GM18508 (cell line): ENCODE results near the gene GALT.
A peak's percentile ranks its signal among the peaks of the same experiment; 100 is the strongest.
"Not testable (repeated sequence)": the region's sequence is repeated elsewhere in the genome, so short reads cannot be mapped to it uniquely, and the experiment has no call there.

Experiments used
- ATAC-seq: cut with Tn5 transposase; IDR thresholded peaks from one replicate; pipeline ENCODE4 v1.9.1; 2021; ENCODE audit warnings: moderate number of reproducible peaks; ENCODE audit not compliant: insufficient read depth, unreplicated experiment

The GALT gene

DNA sequence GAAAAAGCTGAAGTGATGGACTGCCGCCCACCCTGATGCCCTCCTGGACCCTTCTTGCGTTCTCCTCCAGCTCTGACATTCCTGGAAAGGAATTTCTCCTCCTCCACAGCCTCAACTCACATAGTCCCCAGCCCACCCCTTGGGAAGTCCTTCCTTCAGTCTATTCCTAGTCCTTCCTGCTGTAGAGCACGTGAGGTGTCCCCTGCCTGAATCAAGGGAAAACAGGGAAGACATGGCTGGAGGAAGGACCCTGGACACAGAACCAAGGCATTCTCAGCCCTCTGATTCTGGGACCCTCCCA is 21.3 kb upstream of the GALT start:
- ATAC-seq = no peak

DNA sequence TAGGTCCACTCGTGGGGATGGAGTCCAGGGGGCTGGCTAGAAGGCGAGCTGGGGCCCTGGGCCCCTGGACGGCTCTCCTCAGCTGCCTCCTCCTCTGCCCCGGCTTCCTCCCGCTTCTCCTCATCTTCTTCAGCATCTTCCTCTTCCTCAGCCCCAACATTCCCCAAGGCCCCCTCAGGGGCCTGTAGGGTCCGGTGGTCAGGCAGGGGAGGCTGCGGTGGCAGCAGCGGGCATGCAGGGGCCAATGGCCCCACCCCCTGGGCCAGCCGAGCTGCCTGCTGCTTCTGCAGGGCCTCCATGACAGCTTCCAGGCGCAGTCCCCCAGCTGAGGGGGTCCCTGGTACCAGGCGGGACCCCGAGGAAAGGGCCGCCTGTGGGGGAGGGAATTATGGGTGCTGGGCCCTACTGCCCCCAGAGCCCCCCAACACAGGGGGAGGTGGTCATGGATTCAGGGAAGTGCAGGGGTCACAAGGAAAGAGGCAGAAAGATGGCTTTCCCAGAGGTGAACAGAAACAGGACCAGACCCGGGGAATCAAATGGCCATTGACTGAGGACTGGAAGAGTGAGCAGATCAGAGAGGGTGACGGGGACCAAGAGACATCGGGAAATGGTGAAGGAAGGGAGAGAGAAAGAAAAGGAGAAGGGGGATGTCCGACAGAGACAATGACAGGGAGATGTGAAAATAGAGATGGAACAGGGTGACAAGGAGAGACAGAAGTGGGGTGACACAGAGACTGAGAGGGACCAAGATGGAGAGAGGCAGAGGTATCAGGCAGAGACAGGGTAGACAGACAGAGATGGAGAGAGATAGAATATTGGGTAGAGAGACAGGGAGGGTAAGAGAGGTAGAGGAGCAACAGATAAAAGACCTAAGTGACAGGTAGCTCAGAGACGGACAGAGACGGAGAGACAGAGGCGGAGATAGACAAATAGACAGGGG is 18.5 kb upstream of the GALT start:
- no peak for ATAC-seq

DNA sequence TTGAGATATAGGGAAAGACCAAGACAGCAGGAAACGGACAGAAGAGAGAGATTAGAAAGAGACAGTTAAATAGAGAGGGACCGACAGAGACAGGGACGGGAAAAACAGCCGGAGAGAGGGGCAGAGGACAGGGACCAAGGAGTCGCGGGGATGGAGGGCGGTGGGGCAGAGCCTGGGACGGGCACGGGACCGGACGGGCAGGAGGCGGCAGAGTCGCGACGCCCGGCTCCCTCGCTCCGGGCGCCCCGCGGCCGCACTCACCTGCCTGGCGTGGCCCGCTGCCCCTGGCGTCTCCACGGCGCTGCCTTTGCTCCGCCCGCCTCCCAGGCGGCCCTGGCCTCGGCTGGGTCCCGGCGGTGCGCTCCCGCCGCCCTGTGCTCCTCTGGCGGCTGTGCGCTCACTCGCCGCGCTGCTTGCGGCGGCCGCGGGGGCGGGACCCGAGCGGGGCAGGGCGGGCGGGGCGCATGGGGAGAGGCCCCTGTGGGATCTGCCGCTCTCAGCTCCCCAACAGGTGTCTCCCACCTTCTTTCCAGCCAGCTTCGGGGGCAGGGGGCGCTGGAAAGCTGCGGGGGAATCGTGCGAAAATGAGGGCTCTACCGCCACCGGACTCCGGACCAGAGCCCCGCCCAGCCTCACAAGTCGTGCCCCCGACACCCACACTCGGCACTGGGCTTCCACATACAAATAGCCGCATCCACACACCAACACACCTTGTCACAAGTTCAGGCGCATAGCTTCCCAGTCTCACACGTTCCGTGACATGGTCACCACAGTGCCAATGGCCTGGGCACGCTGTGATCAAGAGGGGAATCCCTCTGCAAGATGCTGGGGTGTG is 17.6 kb upstream of the GALT start, which contains the start of gene ARID3C:
Gene ARID3C (minus strand): TSS at position 411 of the 835 bp plus-strand sequence. CDS start 1,052 bp downstream, outside the sequence.
- no peak for ATAC-seq

DNA sequence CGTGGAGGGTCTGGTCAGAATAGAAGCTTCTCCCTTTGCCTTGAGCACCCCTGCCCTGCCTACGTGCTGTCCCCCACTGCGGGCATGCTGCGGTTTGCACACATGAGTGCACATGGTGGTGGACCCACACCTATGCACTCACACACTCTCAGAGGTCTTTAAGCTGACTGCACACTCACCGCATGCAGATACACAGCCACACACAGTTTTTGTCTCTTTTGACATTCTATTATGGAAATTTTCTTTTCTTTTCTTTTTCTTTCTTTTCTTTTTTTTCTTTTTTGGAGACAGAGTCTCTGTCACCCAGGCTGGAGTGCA is 17.0 kb upstream of the GALT start:
- no peak for ATAC-seq

DNA sequence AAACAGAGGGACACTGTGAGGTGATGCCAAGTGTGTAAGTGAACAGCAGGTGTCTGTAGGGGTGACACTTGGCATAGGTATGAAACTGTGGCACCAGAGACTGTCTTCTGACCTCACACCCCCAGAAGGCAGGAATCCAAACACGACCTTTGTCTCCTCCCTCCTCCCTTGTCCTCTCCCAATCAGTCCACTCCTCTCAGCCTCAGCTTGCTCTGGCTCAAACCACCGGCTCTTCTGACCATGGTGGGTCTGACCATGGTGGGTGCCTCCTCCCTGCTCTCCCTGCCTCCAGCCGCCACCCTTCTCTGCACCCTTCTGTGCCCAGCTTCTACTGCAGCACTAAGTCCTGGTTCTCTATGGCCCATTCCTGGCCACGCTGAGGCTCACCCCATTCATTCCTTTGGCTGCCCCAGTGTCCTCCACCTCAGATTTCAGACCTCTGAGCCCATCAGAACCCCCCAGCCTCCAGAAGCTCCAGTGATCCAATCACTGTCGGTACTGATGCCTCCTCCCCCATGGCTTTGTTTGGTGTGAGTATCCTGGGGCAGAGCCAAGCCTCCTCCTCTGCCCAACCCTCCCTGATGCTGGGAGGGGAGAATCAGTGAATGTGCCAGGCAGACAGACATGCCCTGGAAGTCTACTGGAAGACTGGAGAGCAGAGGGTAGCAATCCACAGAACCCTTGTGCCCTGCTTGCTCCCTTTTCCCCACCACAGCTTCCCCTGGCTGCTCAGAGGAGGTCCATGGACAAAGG is 15.9 kb upstream of the GALT start:
- ATAC-seq = no peak

DNA sequence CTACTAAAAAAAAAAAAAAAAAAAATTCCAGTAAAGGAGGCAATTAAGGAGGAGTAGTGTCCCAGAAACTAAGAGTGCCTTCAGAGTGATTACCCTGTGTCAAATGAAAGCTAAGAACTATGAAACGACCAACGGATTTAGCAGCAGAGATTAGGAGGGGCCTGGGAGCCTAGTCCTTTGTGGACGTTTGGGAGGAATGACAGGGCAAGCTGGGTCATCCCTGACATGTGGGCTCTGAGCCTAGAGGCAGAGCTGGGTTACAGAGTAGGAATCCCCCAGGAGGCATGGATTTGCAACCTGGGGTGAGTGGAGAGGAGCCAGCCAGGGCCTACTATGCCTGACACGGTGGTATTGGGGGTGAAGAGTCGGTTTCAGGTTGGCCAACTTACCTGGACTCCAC is 13.3 kb upstream of the GALT start:
- no peak for ATAC-seq

DNA sequence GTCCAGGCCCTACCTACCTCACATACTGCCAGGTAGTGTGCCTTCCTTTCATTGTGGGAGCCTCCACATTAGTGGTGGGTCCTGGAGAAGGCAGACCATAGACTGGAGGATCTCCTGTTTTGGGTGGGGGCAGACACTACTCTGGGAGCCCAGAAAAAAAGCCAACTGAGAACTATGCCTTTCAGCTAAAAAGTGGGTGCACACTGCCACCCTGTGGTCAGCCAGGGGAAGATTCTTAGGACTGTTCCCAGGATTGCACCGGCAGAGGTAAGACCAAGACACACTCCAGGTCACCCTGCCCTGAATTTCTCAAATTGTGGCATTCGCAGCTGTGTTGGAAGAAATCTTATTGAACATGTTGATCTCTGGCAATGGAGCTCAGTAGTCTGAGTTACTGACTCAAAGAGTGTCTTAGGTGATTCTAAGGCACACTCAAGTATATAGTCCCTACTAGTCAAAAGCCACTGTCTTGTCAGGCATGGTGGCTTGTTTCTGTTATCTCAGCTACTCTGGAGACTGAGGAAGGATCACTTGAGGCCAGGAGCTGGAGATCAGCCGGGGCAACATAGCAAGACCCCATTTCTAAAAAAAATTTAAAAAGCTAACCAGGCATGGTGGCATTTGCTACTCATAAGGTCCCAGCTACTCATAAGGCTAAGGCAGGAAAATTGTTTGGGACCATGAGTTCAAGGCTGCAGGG is 12.5 kb upstream of the GALT start:
- no peak for ATAC-seq

DNA sequence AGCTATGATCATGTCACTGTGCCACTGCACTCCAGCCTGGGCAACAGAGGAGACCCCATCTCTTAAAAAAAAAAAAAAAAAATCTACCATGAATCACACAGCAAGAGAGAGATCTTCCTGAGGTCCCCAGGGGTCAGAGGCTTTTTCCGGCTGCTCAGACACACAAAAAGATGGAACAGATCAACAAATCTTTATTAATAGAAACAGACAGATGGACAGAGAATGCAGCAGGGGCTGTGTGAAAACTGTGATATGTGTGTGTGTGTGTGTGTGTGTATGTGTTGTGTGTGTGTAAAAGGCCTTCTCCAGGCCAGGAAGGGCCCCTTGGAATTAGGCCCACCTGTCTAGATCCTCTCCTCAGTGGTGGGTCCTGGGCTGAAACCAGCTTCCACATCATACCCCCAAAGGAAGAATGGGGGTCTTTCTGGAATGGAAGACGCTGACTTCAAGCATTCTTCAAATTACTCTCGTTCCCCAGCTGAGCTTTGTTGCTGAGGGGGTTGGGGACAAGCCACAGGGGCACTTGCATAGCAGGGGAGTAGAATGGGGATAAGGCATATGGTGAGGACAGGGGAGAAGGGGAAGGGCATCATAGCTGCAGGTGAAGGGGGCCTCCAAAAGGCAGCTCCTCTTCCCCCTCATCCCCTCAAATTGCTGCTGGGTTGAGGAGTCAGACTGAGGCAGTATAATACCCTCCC is 11.8 kb upstream of the GALT start:
- ATAC-seq = no peak

DNA sequence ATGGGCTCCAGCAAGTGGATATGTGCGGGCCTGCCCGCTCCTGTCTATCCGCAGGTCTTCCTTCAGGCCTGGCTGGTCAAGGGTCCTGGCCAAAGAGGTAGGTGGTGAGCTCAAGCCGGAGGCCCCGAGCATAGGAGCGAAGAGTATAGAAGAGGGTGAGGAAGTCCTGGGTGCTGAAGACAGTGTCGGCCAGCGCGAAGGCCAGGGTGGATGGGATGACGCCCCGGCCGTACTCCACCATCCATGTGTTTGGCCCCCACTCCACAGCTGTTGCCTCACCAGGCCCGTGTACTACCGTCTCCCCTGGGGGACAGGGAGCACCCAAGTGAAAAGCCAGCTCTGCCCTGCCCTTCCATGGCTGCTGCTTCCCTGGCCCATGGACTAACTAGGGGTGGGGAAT is 10.9 kb upstream of the GALT start:
- ATAC-seq = no peak

DNA sequence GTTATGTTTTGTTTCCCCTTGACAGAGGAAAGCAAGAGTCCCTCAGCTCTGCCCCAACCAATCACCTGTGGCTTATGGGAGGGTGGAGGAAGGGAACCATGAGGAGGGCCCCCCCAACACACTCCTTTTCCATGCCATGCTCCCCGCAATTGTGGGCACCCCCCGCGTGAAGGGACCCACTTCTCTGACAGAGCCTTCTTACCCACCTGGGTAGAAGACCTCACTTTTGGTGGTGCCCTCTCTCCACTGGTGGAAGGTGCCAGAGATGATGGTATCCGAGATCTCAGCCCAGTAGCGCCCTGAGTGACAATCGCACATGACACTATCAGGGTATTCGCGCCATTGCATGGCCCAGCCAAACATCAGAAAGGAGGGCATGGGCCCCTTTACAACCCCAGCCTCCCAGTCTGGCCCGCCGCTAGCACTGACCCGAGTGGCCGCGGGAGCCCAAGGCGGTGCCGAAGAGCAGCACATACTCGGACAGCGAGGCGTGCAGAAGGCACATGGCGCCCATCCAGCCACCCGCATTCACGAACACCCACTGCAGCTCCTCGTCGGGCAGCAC is 9.6 kb upstream of the GALT start:
- ATAC-seq = no peak

DNA sequence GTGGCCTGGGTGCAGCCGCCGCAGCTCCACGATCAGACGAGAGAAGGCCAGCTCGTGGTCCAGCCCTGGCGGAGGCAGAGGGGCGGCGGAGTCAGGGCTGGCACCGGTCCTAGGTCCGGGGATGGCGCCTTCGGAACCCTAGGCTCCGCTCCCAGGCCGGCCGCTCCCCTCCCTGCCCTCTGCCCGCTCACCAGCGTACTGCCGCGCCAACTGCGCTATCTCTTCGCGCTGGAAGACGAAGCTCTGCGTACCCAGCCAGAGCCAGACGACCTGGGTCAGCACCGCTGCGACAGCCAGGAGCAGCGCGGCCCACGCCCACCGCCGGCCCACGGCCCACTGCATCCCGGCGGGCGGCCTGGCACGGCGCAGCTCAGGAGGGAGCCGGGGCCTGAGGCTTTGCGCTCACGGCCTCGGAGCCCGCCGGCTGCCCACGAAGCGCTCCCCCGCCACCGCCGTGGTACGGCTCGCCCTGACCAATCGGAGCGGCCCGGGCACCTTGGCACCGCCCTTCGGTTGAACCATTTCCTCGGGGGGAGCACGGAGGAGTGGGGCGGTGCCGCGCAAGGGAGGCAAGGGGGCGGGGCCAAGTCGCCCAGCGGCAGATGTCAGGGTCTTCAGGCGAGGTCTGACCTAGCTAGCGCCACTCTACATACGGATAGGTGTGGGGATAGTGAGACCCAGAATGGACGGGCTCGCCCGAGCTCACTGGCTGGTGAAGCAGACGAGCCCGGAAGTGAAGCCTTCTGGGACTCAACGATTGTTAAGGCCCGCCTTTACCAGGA is 8.9 kb upstream of the GALT start, which contains the start of gene SIGMAR1:
Gene SIGMAR1 (minus strand): TSS at position 432 of the 782 bp plus-strand sequence. CDS start 90 bp downstream, at position 342.
- peak; percentile 60 for ATAC-seq

DNA sequence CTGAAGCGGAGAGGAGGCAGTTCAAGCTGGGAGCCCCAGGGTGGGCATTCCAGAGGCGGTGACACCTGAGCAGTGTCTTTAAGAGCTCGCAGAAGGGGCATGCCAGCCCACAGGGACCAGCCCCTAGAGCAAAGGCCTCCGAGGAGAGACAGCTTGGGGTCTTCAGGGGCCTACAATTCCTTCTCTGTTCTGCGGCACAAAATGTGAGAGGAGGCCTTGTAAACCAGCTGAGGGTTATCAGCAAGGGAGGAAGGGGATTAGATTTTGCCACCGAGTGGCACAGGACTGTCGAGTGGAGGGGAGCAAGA is 8.4 kb upstream of the GALT start:
- no peak for ATAC-seq

DNA sequence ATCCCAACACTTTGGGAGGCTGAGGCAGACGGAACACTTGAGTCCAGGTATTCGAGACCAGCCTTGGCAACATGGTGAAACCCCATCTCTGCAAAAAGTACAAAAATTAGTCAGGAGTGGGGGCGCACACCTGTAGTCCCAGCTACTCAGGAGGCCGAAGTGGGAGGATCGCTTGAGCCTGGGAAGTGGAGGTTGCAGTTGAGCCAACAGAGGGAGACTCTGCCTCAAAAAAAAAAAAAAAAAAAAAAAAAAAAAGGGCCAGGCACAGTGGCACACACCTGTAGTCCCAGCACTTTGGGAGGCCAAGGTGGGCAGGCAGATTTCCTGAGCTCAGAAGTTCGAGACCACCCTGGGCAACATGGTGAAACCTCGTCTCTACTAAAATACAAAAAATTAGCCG is 7.2 kb upstream of the GALT start:
- ATAC-seq = not testable (repeated sequence)

DNA sequence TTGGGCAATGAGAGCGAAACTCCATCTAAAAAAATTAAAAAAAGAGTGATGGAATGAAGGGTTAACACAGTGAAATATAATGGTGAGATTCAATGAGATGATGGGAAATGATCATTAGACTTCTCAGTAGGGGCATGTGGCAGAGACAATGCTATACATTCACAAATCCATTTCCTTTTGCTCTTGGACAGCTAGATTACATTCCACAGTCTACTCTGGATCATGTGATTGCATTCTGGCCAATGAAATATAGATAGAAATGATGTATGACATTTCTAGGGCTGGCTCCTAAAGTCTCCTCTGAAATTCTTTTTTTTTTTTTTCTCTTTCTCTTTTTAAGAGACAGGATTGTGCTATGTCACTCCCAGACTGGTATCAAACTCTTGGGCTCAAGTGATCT is 3.8 kb upstream of the GALT start:
- no peak for ATAC-seq

DNA sequence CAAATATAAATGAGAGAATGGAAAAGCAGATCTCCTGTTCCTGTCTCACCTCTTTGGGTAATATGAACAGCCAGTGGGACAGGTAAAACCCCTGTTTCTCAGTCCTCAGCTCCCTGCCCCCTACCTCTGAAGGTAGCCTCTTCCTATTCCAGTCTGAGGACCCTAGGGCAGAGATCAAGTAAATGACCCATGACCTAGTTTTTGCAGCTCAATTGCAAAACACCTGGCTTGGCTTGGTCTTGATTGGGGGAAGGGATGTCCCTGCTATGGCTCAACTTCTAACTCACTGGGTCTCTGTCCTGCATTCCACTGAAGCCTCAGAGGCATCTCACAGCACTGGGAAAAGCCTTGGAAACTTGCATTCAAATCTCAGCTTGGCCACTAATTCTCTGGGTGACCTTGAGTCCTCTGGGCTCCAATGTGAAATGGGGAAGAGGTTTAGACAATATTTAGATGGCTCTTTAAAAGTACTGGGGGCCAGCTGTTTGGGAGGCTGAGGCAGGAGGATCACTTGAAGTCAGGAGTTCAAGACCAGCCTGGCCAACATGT is 1.6 kb upstream of the GALT start:
- no peak for ATAC-seq

DNA sequence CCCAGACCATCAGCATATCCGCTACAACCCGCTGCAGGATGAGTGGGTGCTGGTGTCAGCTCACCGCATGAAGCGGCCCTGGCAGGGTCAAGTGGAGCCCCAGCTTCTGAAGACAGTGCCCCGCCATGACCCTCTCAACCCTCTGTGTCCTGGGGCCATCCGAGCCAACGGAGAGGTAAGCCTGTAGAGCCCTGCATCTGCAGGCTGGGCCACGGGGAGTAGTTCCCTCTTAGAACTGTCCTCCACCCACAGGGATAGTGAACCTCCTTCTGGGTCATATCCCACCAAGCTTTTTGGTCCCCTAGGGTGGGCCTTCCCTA is 569 bp downstream of the GALT start:
- ATAC-seq = peak; percentile 5

DNA sequence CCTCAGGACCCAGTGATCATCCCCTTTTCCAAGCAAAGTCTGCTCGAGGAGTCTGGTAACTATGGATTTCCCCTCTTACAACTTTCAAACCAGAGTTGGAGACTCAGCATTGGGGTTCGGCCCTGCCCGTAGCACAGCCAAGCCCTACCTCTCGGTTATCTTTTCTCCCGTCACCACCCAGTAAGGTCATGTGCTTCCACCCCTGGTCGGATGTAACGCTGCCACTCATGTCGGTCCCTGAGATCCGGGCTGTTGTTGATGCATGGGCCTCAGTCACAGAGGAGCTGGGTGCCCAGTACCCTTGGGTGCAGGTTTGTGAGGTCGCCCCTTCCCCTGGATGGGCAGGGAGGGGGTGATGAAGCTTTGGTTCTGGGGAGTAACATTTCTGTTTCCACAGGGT is 1.2 kb downstream of the GALT start:
- no peak for ATAC-seq

DNA sequence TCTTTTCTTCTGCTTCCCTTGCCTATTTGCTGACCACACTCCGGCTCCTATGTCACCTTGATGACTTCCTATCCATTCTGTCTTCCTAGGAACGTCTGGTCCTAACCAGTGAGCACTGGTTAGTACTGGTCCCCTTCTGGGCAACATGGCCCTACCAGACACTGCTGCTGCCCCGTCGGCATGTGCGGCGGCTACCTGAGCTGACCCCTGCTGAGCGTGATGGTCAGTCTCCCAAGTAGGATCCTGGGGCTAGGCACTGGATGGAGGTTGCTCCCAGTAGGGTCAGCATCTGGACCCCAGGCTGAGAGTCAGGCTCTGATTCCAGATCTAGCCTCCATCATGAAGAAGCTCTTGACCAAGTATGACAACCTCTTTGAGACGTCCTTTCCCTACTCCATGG is 2.2 kb downstream of the GALT start:
- no peak for ATAC-seq

DNA sequence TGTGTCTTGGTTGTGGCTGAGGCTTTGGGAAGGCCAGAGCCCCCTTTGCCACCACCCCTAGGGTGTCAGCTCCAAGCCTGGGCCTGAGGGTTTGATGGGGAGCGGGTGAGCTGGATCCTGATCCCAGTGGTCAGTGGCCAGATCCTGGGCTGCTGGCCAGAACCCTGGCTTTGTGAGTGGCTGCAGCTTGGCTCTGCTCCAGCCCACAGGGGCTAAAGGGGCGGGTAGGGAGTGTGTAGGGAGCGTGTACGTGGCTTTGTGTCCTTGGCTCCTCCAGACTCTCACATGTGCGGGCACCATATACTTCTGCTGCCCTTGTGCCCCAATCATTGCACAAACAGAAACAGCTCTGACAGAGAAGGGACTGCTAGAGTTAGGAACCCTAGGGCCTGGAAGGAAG is 4.3 kb downstream of the GALT start:
- ATAC-seq = no peak
